ENCODE measurements around the gene DLL1. TPM values are rescaled to one million over a fixed set of nuclear protein-coding genes. Genes with fewer than 3 reads are reported as not detected.

The DLL1 gene
- polyA plus RNA-seq, 1 experiment, result 0.06 TPM

DNA sequence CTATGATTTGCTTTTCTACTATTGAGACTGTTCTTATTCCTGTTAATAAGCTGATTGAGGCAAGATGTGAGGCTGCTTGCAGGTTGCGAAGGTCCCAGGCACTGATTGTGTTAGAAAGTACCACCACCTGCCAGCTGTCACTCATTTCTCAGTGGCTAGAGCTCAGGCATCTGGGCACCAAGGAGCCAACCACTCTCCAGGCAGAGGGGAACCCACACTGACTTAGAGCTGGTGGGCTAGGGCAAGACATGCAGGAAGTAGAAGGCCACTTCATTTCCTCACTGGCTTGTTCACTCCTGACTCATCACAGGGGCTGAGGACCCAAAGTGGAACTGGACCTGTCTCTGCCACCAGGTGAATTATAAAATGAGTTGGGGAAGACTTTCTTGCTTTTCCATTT is 7.8 kb upstream of the DLL1 start:
- Histone ChIP-seq H3K27me3 (ENCODE audit: control insufficient read depth, insufficient read depth, low read length) (peaks cover 67% of the 10 kb centered on the region), H3K4me3 (ENCODE audit: low read depth, low read length) (no peak overlapping the region), H3K27ac (ENCODE audit: low read depth, low read length) (no peak overlapping the region), H3K9me3 (ENCODE audit: control insufficient read depth, insufficient read depth, low read length) (peaks cover 10% of the 10 kb centered on the region)
- ChIA-PET POLR2A (no interaction called here), CTCF (no interaction called here)
- no peak for TF ChIP-seq CTCF (IDR thresholded peaks at IDR 0.05; ENCODE audit: low read depth, low read length)
- DNase-seq (ENCODE audit: low read depth, low spot score), result no peak

DNA sequence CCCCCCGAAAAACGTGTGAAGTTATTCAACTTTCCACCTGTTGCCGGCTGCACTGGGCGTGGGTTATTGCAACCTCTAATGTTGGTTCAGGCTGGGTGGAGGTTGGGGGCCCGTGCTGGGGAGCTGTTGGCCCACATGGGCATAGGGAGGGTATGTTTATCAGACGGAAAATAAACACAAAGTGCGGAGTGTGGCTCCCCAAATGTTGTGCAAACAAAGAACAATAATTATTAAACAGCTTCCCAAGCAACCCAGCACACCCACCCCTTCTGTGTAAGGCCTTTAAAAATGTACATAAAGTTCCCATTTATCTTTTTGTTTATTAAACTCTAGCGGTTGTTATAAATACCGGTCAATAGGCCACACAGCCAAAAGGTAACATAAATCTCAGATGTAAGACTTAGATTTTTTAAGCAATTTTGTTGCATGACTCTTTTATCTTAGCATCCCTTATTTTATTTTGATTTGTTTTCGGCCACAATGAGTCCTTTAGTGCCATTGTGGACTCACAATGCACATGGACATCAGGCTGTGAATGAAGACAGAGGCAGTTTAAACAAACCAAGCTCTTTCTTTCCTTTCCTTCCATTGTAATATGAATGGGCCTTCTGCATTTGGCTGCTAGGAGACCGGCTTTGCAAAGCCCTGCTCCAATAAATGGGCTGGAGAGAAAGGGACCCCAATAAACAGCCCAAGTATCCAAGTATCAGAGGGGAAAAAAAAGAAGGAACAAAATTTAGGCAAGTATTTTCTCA is 6.9 kb upstream of the DLL1 start:
- peaks cover 10% of the 10 kb centered on the region for H3K9me3 ChIP-seq (ENCODE audit: control insufficient read depth, insufficient read depth, low read length)
- H3K4me3 ChIP-seq (ENCODE audit: low read depth, low read length), result no peak overlapping the region
- no peak for DNase-seq (ENCODE audit: low read depth, low spot score)
- POLR2A ChIA-PET, result no interaction called here
- peaks cover 76% of the 10 kb centered on the region for H3K27me3 ChIP-seq (ENCODE audit: control insufficient read depth, insufficient read depth, low read length)
- CTCF ChIA-PET, result no interaction called here
- no peak for TF ChIP-seq CTCF (IDR thresholded peaks at IDR 0.05; ENCODE audit: low read depth, low read length)
- H3K27ac ChIP-seq (ENCODE audit: low read depth, low read length), result no peak overlapping the region

- Histone ChIP-seq H3K4me3 (ENCODE audit: low read depth, low read length) (no peak overlapping the region), H3K9me3 (ENCODE audit: control insufficient read depth, insufficient read depth, low read length) (peaks cover 10% of the 10 kb centered on the region), H3K27me3 (ENCODE audit: control insufficient read depth, insufficient read depth, low read length) (peaks cover 83% of the 10 kb centered on the region), H3K27ac (ENCODE audit: low read depth, low read length) (no peak overlapping the region)
- ChIA-PET POLR2A (no interaction called here), CTCF (no interaction called here)
- no peak for DNase-seq (ENCODE audit: low read depth, low spot score)
- no peak for TF ChIP-seq CTCF (IDR thresholded peaks at IDR 0.05; ENCODE audit: low read depth, low read length)
Measured at GRCh38 chr6:170296746-170297575, 6.1 kb upstream of the DLL1 start.

GRCh38 chr6:170296423-170296745 is 5.5 kb upstream of the DLL1 start:
- H3K27ac ChIP-seq (ENCODE audit: low read depth, low read length), result no peak overlapping the region
- no peak for DNase-seq (ENCODE audit: low read depth, low spot score)
- H3K9me3 ChIP-seq (ENCODE audit: control insufficient read depth, insufficient read depth, low read length), result peaks cover 10% of the 10 kb centered on the region
- ChIA-PET CTCF (no interaction called here), POLR2A (no interaction called here)
- no peak for TF ChIP-seq CTCF (IDR thresholded peaks at IDR 0.05; ENCODE audit: low read depth, low read length)
- H3K27me3 ChIP-seq (ENCODE audit: control insufficient read depth, insufficient read depth, low read length), result peaks cover 88% of the 10 kb centered on the region
- H3K4me3 ChIP-seq (ENCODE audit: low read depth, low read length), result no peak overlapping the region
